Hepatocyte (in vitro differentiated cells): ENCODE data around the gene SLC9A2.

Experiments
- EZH2 ChIP-seq: fragments of 200-600 bp; sonication (generic); IDR thresholded peaks from 2 replicates; pipeline ENCODE4 v1.6.1; 2016; ENCODE audit warnings: antibody characterized with exemption, mild to moderate bottlenecking, borderline replicate concordance
- EZH2phosphoT487 ChIP-seq: fragments of 200-600 bp; sonication (generic); IDR thresholded peaks from one replicate; pipeline ENCODE4 v1.6.1; 2018; ENCODE audit warnings: antibody characterized with exemption, mild to moderate bottlenecking, low read depth, moderate library complexity; ENCODE audit not compliant: unreplicated experiment, severe bottlenecking
- TF ChIP-seq, protein P1 (sequence below): fragments of 200-600 bp; sonication (generic); IDR thresholded peaks from 2 replicates; pipeline ENCODE4 v1.5.1; 2016; ENCODE audit warnings: antibody characterized with exemption, mild to moderate bottlenecking; ENCODE audit not compliant: poor library complexity

GRCh38 chr2:102754456-102755145 is 135.2 kb downstream of the SLC9A2 start:
- TF ChIP-seq EZH2 (no peak), EZH2phosphoT487 (no peak)
- TF ChIP-seq, protein P1, sequence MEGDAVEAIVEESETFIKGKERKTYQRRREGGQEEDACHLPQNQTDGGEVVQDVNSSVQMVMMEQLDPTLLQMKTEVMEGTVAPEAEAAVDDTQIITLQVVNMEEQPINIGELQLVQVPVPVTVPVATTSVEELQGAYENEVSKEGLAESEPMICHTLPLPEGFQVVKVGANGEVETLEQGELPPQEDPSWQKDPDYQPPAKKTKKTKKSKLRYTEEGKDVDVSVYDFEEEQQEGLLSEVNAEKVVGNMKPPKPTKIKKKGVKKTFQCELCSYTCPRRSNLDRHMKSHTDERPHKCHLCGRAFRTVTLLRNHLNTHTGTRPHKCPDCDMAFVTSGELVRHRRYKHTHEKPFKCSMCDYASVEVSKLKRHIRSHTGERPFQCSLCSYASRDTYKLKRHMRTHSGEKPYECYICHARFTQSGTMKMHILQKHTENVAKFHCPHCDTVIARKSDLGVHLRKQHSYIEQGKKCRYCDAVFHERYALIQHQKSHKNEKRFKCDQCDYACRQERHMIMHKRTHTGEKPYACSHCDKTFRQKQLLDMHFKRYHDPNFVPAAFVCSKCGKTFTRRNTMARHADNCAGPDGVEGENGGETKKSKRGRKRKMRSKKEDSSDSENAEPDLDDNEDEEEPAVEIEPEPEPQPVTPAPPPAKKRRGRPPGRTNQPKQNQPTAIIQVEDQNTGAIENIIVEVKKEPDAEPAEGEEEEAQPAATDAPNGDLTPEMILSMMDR: no peak
